Measurements from ENCODE around the gene ALDH1B1. TPM values are rescaled to one million over a fixed set of nuclear protein-coding genes. Genes with fewer than 3 reads are reported as not detected.
A peak's percentile ranks its signal among the peaks of the same experiment; 100 is the strongest.

The ALDH1B1 gene
- polyA plus RNA-seq, 1 experiment, result 38.4 TPM

GRCh38 chr9:38422555-38423260 is 30.2 kb downstream of the ALDH1B1 start:
- TF ChIP-seq, protein P1, sequence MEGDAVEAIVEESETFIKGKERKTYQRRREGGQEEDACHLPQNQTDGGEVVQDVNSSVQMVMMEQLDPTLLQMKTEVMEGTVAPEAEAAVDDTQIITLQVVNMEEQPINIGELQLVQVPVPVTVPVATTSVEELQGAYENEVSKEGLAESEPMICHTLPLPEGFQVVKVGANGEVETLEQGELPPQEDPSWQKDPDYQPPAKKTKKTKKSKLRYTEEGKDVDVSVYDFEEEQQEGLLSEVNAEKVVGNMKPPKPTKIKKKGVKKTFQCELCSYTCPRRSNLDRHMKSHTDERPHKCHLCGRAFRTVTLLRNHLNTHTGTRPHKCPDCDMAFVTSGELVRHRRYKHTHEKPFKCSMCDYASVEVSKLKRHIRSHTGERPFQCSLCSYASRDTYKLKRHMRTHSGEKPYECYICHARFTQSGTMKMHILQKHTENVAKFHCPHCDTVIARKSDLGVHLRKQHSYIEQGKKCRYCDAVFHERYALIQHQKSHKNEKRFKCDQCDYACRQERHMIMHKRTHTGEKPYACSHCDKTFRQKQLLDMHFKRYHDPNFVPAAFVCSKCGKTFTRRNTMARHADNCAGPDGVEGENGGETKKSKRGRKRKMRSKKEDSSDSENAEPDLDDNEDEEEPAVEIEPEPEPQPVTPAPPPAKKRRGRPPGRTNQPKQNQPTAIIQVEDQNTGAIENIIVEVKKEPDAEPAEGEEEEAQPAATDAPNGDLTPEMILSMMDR (IDR thresholded peaks at IDR 0.05; ENCODE audit: insufficient read depth, low read depth, low read length), result no peak
- POLR2A ChIA-PET, result no interaction called here
- Histone ChIP-seq H3K4me3 (ENCODE audit: low read depth, low read length) (no peak overlapping the region), H3K36me3 (ENCODE audit: control insufficient read depth, insufficient read depth, low read length) (no peaks in the 10 kb centered on the region), H3K27me3 (ENCODE audit: control insufficient read depth, insufficient read depth, low read length) (peaks cover 13% of the 10 kb centered on the region)
- CTCF ChIA-PET, result interaction anchor here (1.1 to 5.8 kb wide), 3 partner anchors 10 to 59 kb away, joined by 4 to 31 read pairs (median 4); no protein-coding TSS in a partner anchor
- DNase-seq (ENCODE audit: low read depth), result no peak

- peaks cover 13% of the 10 kb centered on the region for H3K27me3 ChIP-seq (ENCODE audit: control insufficient read depth, insufficient read depth, low read length)
- TF ChIP-seq, protein P1 (IDR thresholded peaks at IDR 0.05; ENCODE audit: insufficient read depth, low read depth, low read length), result no peak
- H3K4me3 ChIP-seq (ENCODE audit: low read depth, low read length), result peak overlapping the region; percentile 35
- ChIA-PET POLR2A (no interaction called here), CTCF (interaction anchor here (1.1 to 5.8 kb wide), 3 partner anchors 9 to 60 kb away, joined by 4 to 31 read pairs (median 4); no protein-coding TSS in a partner anchor)
- H3K36me3 ChIP-seq (ENCODE audit: control insufficient read depth, insufficient read depth, low read length), result no peaks in the 10 kb centered on the region
- no peak for DNase-seq (ENCODE audit: low read depth)
Observed at GRCh38 chr9:38423273-38423972, 30.9 kb downstream of the ALDH1B1 start.

- Histone ChIP-seq H3K4me3 (ENCODE audit: low read depth, low read length) (peak within 1 kb of the TSS; percentile 35), H3K27me3 (ENCODE audit: control insufficient read depth, insufficient read depth, low read length) (peaks cover 11% of the 10 kb centered on the region)
- POLR2A ChIA-PET, result no interaction called here
Observed at GRCh38 chr9:38423973-38424843, 31.7 kb downstream of the ALDH1B1 start, which contains the start of gene IGFBPL1. IGFBPL1 (minus strand) TSS chr9:38424454; CDS start chr9:38424424, 30 bp downstream.

GRCh38 chr9:38424918-38425317 is 32.4 kb downstream of the ALDH1B1 start:
- DNase-seq (ENCODE audit: low read depth), result no peak
- TF ChIP-seq, protein P1 (IDR thresholded peaks at IDR 0.05; ENCODE audit: insufficient read depth, low read depth, low read length), result no peak
- Histone ChIP-seq H3K36me3 (ENCODE audit: control insufficient read depth, insufficient read depth, low read length) (no peaks in the 10 kb centered on the region), H3K27me3 (ENCODE audit: control insufficient read depth, insufficient read depth, low read length) (peaks cover 11% of the 10 kb centered on the region), H3K4me3 (ENCODE audit: low read depth, low read length) (no peak overlapping the region)
- ChIA-PET POLR2A (no interaction called here), CTCF (interaction anchor here (5.8 kb wide), 1 partner anchor 8 kb away, joined by 31 read pairs; no protein-coding TSS in a partner anchor)

More at GRCh38 chr9:38423973-38424843, 31.7 kb downstream of the ALDH1B1 start, which contains the start of gene IGFBPL1:
- CTCF ChIA-PET, result interaction anchor here (5.8 kb wide), 1 partner anchor 8 kb away, joined by 31 read pairs; no protein-coding TSS in a partner anchor
- H3K36me3 ChIP-seq (ENCODE audit: control insufficient read depth, insufficient read depth, low read length), result no peaks in the 10 kb centered on the region
- TF ChIP-seq, protein P1 (IDR thresholded peaks at IDR 0.05; ENCODE audit: insufficient read depth, low read depth, low read length), result no peak
- no peak for DNase-seq (ENCODE audit: low read depth)

Data from BJ (cell line).